Parathyroid adenoma (tissue), 2 donors: ENCODE data around the gene SPG7.

Source experiments
- H2AFZ ChIP-seq: fragments of 300-600 bp; sonication (generic); one replicate; pipeline ENCODE4 v1.7.0; 2017; ENCODE audit warnings: antibody characterized with exemption, mild to moderate bottlenecking
- H3K27ac ChIP-seq: fragments of 300-600 bp; sonication (generic); one replicate; pipeline ENCODE4 v1.7.0; 2017
- H3K27me3 ChIP-seq: fragments of 300-600 bp; sonication (generic); one replicate; pipeline ENCODE4 v1.7.0; 2017; ENCODE audit warnings: low read length; ENCODE audit not compliant: control insufficient read depth, insufficient read depth
- H3K36me3 ChIP-seq: fragments of 300-600 bp; sonication (generic); one replicate; pipeline ENCODE4 v1.7.0; 2017; ENCODE audit warnings: low read length; ENCODE audit not compliant: control insufficient read depth, insufficient read depth
- H3K4me1 ChIP-seq: fragments of 300-600 bp; sonication (generic); one replicate; pipeline ENCODE4 v1.7.0; 2017; ENCODE audit warnings: control low read depth
- H3K4me2 ChIP-seq: fragments of 300-600 bp; sonication (generic); one replicate; pipeline ENCODE4 v1.7.0; 2017; ENCODE audit warnings: low read length
- H3K4me3 ChIP-seq: fragments of 300-600 bp; sonication (generic); one replicate; pipeline ENCODE4 v1.7.0; 2017; ENCODE audit warnings: low read depth, low read length
- H3K79me2 ChIP-seq: fragments of 300-600 bp; sonication (generic); one replicate; pipeline ENCODE4 v1.7.0; 2017; ENCODE audit warnings: control low read depth
- H3K9ac ChIP-seq: fragments of 300-600 bp; sonication (generic); one replicate; pipeline ENCODE4 v1.7.0; 2017; ENCODE audit warnings: mild to moderate bottlenecking
- H3K9me3 ChIP-seq: fragments of 300-600 bp; sonication (generic); one replicate; pipeline ENCODE4 v1.7.0; 2017; ENCODE audit warnings: low read length; ENCODE audit not compliant: control insufficient read depth
- TF ChIP-seq, protein P1 (sequence below): fragments of 300-600 bp; sonication (generic); IDR thresholded peaks from one replicate; pipeline ENCODE4 v1.7.0; 2017; ENCODE audit warnings: antibody characterized with exemption, mild to moderate bottlenecking
- donor health status: primary hyperparathyroidism.

SPG7 gene

DNA sequence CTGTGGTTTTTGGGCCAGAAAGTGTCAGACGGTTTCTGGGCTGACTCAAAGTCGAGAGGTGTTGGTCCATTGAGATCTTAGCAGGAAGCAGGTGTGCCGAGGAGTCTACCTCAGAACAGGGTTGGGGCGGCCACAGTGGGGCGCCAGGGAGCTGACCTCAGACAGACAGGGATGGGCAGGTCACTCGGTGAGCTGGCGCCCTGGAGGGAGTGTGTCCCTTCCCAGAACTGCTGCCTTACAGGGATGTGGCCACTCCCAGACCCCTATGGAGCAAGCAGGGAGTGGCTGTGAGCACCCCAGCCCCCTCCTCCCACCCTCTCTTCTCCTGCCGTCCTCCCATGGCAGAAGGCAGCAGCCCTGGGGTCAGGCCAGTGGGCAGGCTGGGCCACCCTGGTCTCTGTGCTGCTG, 91.3 kb downstream of the SPG7 start:
- Histone ChIP-seq H3K4me2 (no peak overlapping the region), H3K9ac (no peak overlapping the region), H3K4me1 (no peaks in the 10 kb centered on the region), H3K79me2 (no peaks in the 10 kb centered on the region), H3K4me3 (no peak overlapping the region), H3K36me3 (no peaks in the 10 kb centered on the region), H3K9me3 (no peaks in the 10 kb centered on the region), H3K27ac (no peak overlapping the region), H2AFZ (no peak overlapping the region), H3K27me3 (no peaks in the 10 kb centered on the region)
- TF ChIP-seq, protein P1, sequence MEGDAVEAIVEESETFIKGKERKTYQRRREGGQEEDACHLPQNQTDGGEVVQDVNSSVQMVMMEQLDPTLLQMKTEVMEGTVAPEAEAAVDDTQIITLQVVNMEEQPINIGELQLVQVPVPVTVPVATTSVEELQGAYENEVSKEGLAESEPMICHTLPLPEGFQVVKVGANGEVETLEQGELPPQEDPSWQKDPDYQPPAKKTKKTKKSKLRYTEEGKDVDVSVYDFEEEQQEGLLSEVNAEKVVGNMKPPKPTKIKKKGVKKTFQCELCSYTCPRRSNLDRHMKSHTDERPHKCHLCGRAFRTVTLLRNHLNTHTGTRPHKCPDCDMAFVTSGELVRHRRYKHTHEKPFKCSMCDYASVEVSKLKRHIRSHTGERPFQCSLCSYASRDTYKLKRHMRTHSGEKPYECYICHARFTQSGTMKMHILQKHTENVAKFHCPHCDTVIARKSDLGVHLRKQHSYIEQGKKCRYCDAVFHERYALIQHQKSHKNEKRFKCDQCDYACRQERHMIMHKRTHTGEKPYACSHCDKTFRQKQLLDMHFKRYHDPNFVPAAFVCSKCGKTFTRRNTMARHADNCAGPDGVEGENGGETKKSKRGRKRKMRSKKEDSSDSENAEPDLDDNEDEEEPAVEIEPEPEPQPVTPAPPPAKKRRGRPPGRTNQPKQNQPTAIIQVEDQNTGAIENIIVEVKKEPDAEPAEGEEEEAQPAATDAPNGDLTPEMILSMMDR: no peak

DNA sequence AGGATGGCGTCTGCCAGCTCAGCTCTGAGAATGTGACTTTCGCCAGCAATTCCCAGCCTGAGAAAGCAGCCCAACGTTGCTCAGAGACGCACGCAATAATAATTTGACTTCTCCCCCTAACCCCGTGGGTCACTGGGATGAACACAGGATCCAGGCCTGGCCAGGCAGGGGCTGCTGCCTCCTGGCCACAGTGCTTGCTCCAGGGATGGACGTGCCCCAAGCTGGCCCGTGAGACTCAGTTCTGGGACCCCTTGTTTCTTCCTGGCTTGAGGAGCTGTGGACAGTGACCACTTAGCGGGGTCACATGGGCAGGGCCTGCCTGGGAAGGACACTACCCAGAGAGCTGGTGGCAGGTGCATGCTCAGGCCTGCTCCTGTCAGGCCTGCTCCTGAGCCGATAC, 91.7 kb downstream of the SPG7 start:
- H3K9me3 ChIP-seq: no peaks in the 10 kb centered on the region
- H3K36me3 ChIP-seq: no peaks in the 10 kb centered on the region
- H3K9ac ChIP-seq: no peak overlapping the region
- no peak overlapping the region for H3K27ac ChIP-seq
- no peak overlapping the region for H3K4me2 ChIP-seq
- TF ChIP-seq, protein P1: no peak
- no peaks in the 10 kb centered on the region for H3K79me2 ChIP-seq
- no peaks in the 10 kb centered on the region for H3K27me3 ChIP-seq
- no peaks in the 10 kb centered on the region for H3K4me1 ChIP-seq
- no peak overlapping the region for H2AFZ ChIP-seq
- H3K4me3 ChIP-seq: no peak overlapping the region

DNA sequence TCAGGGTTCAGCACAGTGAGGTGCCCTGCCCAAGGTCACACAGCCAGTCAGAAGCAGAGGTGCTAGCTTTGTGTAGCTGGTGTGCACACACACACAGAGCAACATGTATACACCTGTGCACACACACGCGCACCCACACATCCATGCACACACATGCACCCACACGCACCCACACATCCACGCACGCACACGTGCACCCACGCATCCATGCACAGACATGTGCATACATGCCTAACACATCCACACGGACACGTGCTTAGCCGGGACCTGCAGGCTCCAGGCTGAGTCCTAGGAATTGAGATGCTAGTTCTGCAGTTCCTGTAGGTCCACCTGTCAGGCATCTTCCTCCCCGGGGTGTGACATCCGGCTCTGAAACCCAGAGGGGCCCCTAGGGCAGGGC, 92.2 kb downstream of the SPG7 start:
- Histone ChIP-seq H3K4me2 (no peak overlapping the region), H2AFZ (no peak overlapping the region), H3K4me3 (no peak overlapping the region), H3K9me3 (no peaks in the 10 kb centered on the region), H3K27ac (no peak overlapping the region), H3K4me1 (no peaks in the 10 kb centered on the region), H3K36me3 (no peaks in the 10 kb centered on the region), H3K9ac (no peak overlapping the region), H3K79me2 (no peaks in the 10 kb centered on the region), H3K27me3 (no peaks in the 10 kb centered on the region)
- TF ChIP-seq, protein P1: no peak

DNA sequence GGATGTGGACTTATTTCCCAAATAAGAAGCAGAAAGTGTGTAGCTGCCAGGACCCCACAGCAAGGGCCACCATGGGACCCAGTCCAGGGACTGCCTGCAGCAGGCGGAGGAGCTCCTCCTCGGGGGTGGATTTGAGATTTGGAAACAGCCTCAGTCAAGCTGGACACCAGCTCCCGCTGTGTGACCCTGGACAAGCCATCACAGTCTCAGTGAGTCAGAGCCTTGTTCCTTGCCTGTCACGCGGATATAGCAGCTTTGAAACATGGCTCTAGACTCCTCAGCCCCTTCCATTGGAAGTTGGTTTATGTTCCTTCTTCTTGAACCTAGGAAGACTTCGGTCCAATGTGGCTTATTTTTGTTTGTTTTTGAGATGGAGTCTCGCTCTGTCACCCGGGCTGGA, 92.8 kb downstream of the SPG7 start:
- TF ChIP-seq, protein P1: no peak
- Histone ChIP-seq H3K4me3 (no peak overlapping the region), H2AFZ (no peak overlapping the region), H3K9ac (no peak overlapping the region), H3K4me2 (no peak overlapping the region), H3K27ac (no peak overlapping the region), H3K9me3 (no peaks in the 10 kb centered on the region), H3K4me1 (no peaks in the 10 kb centered on the region), H3K27me3 (no peaks in the 10 kb centered on the region), H3K36me3 (no peaks in the 10 kb centered on the region), H3K79me2 (no peaks in the 10 kb centered on the region)

DNA sequence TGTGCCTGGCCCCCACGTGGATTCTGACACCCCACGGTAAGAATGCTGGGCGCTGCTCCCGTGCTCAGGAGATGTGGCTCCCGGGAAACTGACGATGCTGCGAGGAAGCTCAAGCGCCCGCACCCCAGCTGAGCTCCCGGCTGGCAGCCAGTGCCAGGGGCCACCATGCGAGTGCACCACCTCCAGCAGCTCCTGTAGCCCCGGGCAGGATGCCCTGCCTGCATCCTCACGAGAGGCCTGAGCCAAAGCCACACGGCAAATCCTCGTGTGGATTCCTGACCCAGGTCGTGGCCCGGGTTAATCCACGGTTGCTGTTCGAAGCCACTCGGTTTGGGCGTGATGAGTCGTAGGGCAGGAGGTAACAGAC, 93.7 kb downstream of the SPG7 start:
- H3K27ac ChIP-seq: no peak overlapping the region
- H3K9ac ChIP-seq: no peak overlapping the region
- H3K4me3 ChIP-seq: no peak overlapping the region
- TF ChIP-seq, protein P1: no peak
- H3K79me2 ChIP-seq: no peaks in the 10 kb centered on the region
- H3K36me3 ChIP-seq: no peaks in the 10 kb centered on the region
- no peaks in the 10 kb centered on the region for H3K27me3 ChIP-seq
- no peak overlapping the region for H2AFZ ChIP-seq
- H3K4me1 ChIP-seq: no peaks in the 10 kb centered on the region
- H3K4me2 ChIP-seq: no peak overlapping the region
- H3K9me3 ChIP-seq: no peaks in the 10 kb centered on the region
